ENCODE data around the gene CORO7. TPM values are rescaled to one million over a fixed set of nuclear protein-coding genes. Genes with fewer than 3 reads are reported as not detected.

Gene CORO7
- polyA plus RNA-seq, 3 donors from 2014 or later: 37.6 to 112 (median 37.8) TPM

DNA sequence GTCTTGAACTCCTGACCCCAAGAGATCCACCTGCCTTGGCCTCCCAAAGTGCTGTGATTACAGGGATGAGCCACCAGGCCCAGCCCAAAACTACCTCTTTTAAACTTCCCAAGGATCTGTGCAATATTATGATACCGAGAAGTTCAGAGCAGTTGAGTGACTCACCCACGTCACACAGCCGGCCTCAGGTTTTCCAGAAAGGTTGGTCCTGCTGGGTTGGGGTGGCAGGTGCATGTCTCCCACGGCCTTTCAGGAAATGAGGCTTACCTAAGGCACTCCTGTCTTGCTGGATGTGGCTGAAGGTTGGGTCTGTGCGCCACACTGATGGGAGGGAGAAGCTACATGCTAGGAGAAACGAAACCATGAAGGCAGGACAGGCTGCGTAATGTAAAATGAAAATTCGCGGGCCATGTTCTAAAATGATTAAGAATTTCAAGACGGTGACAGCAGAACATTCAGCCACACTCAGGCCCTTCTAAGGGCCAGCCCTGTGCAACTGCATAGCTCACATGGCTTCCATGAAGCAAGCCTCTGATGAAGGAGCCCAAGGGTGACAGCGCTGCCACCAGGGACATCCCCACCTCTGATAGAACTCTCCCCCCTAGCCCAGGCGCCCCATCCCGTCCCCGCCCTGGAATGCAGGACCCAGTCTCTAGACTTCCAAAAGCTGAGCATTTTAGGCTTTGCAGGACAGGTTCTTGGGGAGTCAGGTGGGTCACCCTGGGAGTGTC, 107.1 kb downstream of the CORO7 start:
- Mint-ChIP-seq H3K9me3 (peaks cover 0 to 2% (median 0%) of the 10 kb centered on the region in 6 donors), H3K27me3 (ENCODE audit: low read depth in 3 of 3) (peaks cover 7 to 13% (median 9%) of the 10 kb centered on the region in 3 donors), H3K27ac (peak overlapping the region in 5 of 6 donors; percentile 36 to 79 (median 71)), H3K4me1 (peaks cover 20 to 22% of the 10 kb centered on the region in 2 donors), H3K4me3 (peak overlapping the region in 4 of 5 donors; percentile 35 to 91 (median 62)), H3K36me3 (peaks cover 0 to 4% (median 0%) of the 10 kb centered on the region in 3 donors)
- no peak for DNase-seq

DNA sequence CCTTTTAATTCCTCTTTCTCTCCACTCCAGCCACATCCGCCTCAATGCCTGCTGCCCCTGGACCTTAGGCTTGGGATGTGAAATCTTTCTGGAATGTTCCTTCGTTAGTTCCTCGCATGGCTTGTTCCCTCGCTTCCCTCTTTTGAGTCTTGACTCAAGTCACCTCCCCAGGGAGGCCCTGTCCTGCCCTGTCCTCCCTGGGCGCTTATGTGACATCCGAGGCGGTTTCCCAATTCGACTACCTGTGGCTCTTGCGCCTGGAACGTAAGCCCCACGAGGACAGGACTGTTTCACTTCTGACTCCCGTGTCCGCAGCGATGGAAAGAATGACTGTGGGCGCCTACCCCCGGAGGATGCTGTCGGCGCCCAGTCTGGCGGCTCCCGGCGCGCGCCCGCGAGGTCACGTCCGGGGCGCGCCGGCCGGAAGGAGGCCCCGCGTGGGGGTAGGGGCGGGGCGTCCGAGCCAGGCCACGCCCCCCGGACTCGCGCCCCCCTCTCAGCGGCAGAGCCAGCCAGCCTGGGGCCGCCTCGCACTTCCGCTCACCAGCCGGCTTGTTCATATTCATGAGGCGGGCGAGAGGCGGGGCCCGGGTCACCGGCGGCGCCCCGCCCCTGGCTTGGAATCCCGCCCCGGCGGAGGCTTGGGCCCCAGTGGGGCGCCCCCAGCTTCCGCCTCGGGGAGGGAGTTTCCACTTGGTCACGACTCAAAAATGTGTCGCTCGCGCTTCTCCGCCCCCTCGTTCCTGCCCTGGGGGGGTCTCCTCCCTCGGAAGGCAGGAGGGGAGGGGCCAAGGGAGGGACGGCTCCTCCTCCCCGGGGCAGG, 109.0 kb downstream of the CORO7 start:
- Mint-ChIP-seq H3K27me3 (ENCODE audit: low read depth in 3 of 3) (peaks cover 4 to 10% (median 5%) of the 10 kb centered on the region in 3 donors), H3K9me3 (no peaks in the 10 kb centered on the region), H3K4me1 (peaks cover 17% of the 10 kb centered on the region in 2 donors), H3K27ac (peak overlapping the region; percentile 98 to 100 (median 99)), H3K4me3 (peak overlapping the region; percentile 90 to 96 (median 95)), H3K36me3 (peaks cover 0 to 4% (median 0%) of the 10 kb centered on the region in 3 donors)
- DNase-seq: peak; percentile 98 to 99 (median 99)

DNA sequence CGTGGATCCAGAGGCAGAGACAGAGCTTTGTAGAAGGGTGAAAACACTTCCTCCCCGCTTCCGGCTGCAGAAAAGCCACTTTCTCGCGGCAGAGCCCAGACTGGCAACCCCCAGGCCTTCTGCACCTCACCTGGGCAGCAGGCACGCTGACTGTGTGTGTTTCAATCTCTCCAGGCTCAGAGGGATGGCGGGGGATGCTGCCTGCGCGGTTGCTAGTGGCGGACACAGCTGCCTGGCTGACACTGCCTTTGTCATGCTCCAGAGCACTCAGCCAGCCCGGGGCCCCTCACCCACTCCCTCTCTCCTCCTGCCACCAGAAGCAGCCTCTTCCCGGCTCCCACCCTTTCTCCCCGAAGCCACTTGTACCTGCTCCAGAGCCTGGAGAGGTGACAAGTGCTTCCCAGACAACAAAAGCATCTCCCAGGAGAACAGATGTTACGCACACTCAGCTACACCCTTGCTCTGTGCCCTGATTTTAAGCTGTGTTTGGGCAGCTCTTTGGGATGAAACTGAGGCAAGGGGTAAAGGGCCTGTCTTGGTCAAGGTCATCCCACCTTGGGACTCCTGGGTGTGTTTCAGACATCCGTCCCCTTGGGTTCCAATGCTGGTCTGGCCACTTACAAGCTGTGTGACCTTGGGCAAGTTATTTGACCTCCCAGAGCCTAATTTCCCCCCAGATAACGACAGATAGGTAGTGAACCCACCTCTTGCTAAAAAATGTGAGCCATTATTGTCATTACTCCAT, 109.8 kb downstream of the CORO7 start:
- Mint-ChIP-seq H3K27ac (peak overlapping the region; percentile 98 to 100 (median 99)), H3K27me3 (ENCODE audit: low read depth in 3 of 3) (peaks cover 4 to 10% (median 5%) of the 10 kb centered on the region in 3 donors), H3K4me3 (peak overlapping the region; percentile 90 to 96 (median 95)), H3K36me3 (peaks cover 0 to 7% (median 0%) of the 10 kb centered on the region in 3 donors), H3K9me3 (no peaks in the 10 kb centered on the region), H3K4me1 (peaks cover 17% of the 10 kb centered on the region in 2 donors)
- DNase-seq: peak; percentile 38 to 51 (median 50)

Other genes starting within 250 kb of the CORO7 start
- not detected for gene SRL, start 174.5 kb downstream of the CORO7 start, polyA plus RNA-seq
- gene TFAP4, start 143.6 kb downstream of the CORO7 start, polyA plus RNA-seq: under 1 TPM; 0.16 to 0.69 (median 0.41) TPM
- not detected for gene GLIS2, start 100.5 kb downstream of the CORO7 start, polyA plus RNA-seq
- 10 to 100 TPM; 32.9 to 61.6 (median 36.3) TPM for gene PAM16, start 65.3 kb downstream of the CORO7 start, polyA plus RNA-seq
- under 1 TPM in 2 of 3 donors, not detected in 1; 0.07 to 0.20 TPM for gene VASN, start 44.7 kb downstream of the CORO7 start, polyA plus RNA-seq
- gene DNAJA3, start 9.3 kb upstream of the CORO7 start, polyA plus RNA-seq: 10 to 100 TPM; 32.7 to 42.4 (median 38.7) TPM
- gene NMRAL1, start 58.0 kb upstream of the CORO7 start, polyA plus RNA-seq: 10 to 100 TPM; 46.1 to 65.3 (median 60.7) TPM
- 100 to 1,000 TPM; 130 to 225 (median 196) TPM for gene HMOX2, start 59.8 kb upstream of the CORO7 start, polyA plus RNA-seq
- 10 to 100 TPM; 26.9 to 51.9 (median 47.8) TPM for gene CDIP1, start 122.2 kb upstream of the CORO7 start, polyA plus RNA-seq
- gene C16orf96, start 139.7 kb upstream of the CORO7 start, polyA plus RNA-seq: not detected
- gene UBALD1, start 198.3 kb upstream of the CORO7 start, polyA plus RNA-seq: 10 to 100 TPM in 1 of 3 donors, 1 to 10 TPM in 2; 2.3 to 11.8 (median 6.5) TPM
- 10 to 100 TPM in 1 of 3 donors, 1 to 10 TPM in 2; 2.3 to 13.2 (median 3.5) TPM for gene MGRN1, start 208.2 kb upstream of the CORO7 start, polyA plus RNA-seq